ENCODE results near the gene THSD7A. TPM values are rescaled to one million over a fixed set of nuclear protein-coding genes. Genes with fewer than 3 reads are reported as not detected.

THSD7A gene, protein sequence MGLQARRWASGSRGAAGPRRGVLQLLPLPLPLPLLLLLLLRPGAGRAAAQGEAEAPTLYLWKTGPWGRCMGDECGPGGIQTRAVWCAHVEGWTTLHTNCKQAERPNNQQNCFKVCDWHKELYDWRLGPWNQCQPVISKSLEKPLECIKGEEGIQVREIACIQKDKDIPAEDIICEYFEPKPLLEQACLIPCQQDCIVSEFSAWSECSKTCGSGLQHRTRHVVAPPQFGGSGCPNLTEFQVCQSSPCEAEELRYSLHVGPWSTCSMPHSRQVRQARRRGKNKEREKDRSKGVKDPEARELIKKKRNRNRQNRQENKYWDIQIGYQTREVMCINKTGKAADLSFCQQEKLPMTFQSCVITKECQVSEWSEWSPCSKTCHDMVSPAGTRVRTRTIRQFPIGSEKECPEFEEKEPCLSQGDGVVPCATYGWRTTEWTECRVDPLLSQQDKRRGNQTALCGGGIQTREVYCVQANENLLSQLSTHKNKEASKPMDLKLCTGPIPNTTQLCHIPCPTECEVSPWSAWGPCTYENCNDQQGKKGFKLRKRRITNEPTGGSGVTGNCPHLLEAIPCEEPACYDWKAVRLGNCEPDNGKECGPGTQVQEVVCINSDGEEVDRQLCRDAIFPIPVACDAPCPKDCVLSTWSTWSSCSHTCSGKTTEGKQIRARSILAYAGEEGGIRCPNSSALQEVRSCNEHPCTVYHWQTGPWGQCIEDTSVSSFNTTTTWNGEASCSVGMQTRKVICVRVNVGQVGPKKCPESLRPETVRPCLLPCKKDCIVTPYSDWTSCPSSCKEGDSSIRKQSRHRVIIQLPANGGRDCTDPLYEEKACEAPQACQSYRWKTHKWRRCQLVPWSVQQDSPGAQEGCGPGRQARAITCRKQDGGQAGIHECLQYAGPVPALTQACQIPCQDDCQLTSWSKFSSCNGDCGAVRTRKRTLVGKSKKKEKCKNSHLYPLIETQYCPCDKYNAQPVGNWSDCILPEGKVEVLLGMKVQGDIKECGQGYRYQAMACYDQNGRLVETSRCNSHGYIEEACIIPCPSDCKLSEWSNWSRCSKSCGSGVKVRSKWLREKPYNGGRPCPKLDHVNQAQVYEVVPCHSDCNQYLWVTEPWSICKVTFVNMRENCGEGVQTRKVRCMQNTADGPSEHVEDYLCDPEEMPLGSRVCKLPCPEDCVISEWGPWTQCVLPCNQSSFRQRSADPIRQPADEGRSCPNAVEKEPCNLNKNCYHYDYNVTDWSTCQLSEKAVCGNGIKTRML (N-terminal part only)
- total RNA-seq (2022) (not detected in 2 replicates), Bru-seq, nascent RNA (percentile 7 among the genes with signal in this experiment), BruChase-seq, experiment 1, labeled RNA remaining after a 6-hour chase (percentile 3 among the genes with signal in this experiment), BruChase-seq, experiment 2, labeled RNA remaining after a 2-hour chase (percentile 3 among the genes with signal in this experiment)
- long read RNA-seq: 0 reads

- ChIA-PET POLR2A (interaction anchor here (0.7 to 1.6 kb wide), 3 partner anchors 41 to 379 kb away, joined by 3 to 7 read pairs (median 3); partner anchors contain the start of gene TMEM106B), CTCF (interaction anchor here (0.6 to 1.3 kb wide), 11 partner anchors 10 to 1243 kb away, joined by 3 to 8 read pairs (median 3); no protein-coding TSS in a partner anchor)
- Mint-ChIP-seq H3K27ac (ENCODE audit: low read depth, unreplicated experiment) (no peak within 1 kb of the TSS), H3K36me3 (ENCODE audit: insufficient read depth, unreplicated experiment) (no peaks in the 10 kb centered on the region), H3K4me3 (ENCODE audit: unreplicated experiment) (peak within 1 kb of the TSS; percentile 68), H3K9me3 (ENCODE audit: unreplicated experiment) (no peaks in the 10 kb centered on the region), H3K4me1 (ENCODE audit: insufficient read depth, unreplicated experiment) (no peaks in the 10 kb centered on the region), H3K27me3 (ENCODE audit: insufficient read depth, unreplicated experiment) (peaks cover 46% of the 10 kb centered on the region)
- peak; percentile 18 for DNase-seq (ENCODE audit: unreplicated experiment)
- TF ChIP-seq, protein P1, sequence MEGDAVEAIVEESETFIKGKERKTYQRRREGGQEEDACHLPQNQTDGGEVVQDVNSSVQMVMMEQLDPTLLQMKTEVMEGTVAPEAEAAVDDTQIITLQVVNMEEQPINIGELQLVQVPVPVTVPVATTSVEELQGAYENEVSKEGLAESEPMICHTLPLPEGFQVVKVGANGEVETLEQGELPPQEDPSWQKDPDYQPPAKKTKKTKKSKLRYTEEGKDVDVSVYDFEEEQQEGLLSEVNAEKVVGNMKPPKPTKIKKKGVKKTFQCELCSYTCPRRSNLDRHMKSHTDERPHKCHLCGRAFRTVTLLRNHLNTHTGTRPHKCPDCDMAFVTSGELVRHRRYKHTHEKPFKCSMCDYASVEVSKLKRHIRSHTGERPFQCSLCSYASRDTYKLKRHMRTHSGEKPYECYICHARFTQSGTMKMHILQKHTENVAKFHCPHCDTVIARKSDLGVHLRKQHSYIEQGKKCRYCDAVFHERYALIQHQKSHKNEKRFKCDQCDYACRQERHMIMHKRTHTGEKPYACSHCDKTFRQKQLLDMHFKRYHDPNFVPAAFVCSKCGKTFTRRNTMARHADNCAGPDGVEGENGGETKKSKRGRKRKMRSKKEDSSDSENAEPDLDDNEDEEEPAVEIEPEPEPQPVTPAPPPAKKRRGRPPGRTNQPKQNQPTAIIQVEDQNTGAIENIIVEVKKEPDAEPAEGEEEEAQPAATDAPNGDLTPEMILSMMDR (IDR thresholded peaks at IDR 0.05; ENCODE audit: unreplicated experiment): no peak
- BruUV-seq (replicated peaks): no TSS peak
- intact Hi-C loops (cut with micrococcal nuclease): loop anchor here (10.0 kb wide), 1 partner anchor 457 kb away; no protein-coding TSS in a partner anchor
Measured at GRCh38 chr7:11831736-11832495, at the start of gene THSD7A. TSS of gene THSD7A (minus strand) at chr7:11832198. CDS start at chr7:11831946, 252 bp downstream.

GRCh38 chr7:11881680-11882079, 49.7 kb upstream of the THSD7A start:
- TF ChIP-seq, protein P1 (IDR thresholded peaks at IDR 0.05; ENCODE audit: unreplicated experiment): no peak

DNA sequence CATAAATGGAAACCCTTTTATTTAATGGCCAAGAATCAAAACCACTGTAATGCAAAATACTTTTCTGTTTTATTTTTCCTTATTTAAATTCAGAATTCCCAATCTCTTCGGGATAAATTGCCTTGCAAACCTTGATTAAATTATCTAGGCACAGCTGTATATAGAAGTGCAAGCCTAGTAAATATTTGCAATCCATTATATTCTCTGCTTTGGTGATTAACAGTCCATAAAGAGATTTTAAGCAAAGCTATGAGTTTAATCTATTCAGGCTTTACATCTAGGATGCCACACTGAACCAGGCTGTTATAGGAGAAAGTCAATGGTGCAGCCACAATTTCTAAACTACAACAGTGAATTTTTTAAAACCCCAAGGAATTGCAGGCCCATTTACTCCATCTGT, 43.6 kb upstream of the THSD7A start:
- BruUV-seq (replicated peaks): no TSS peak
- no peaks in the 10 kb centered on the region for H3K27me3 Mint-ChIP-seq (ENCODE audit: insufficient read depth, unreplicated experiment)
- CTCF ChIA-PET: interaction anchor here (0.5 kb wide), 1 partner anchor 1126 kb away, joined by 4 read pairs; no protein-coding TSS in a partner anchor
- H3K4me3 Mint-ChIP-seq (ENCODE audit: unreplicated experiment): no peak overlapping the region
- POLR2A ChIA-PET: no interaction called here
- no peaks in the 10 kb centered on the region for H3K4me1 Mint-ChIP-seq (ENCODE audit: insufficient read depth, unreplicated experiment)
- TF ChIP-seq, protein P1 (IDR thresholded peaks at IDR 0.05; ENCODE audit: unreplicated experiment): no peak
- H3K27ac Mint-ChIP-seq (ENCODE audit: low read depth, unreplicated experiment): no peak overlapping the region
- DNase-seq (ENCODE audit: unreplicated experiment): no peak
- intact Hi-C loops (cut with micrococcal nuclease): no loop called here
- no peaks in the 10 kb centered on the region for H3K9me3 Mint-ChIP-seq (ENCODE audit: unreplicated experiment)
- no peaks in the 10 kb centered on the region for H3K36me3 Mint-ChIP-seq (ENCODE audit: insufficient read depth, unreplicated experiment)

More at GRCh38 chr7:11881680-11882079, 49.7 kb upstream of the THSD7A start:
- BruUV-seq (replicated peaks): no TSS peak
- Mint-ChIP-seq H3K27ac (ENCODE audit: low read depth, unreplicated experiment) (no peak overlapping the region), H3K4me3 (ENCODE audit: unreplicated experiment) (no peak overlapping the region), H3K27me3 (ENCODE audit: insufficient read depth, unreplicated experiment) (no peaks in the 10 kb centered on the region), H3K36me3 (ENCODE audit: insufficient read depth, unreplicated experiment) (no peaks in the 10 kb centered on the region), H3K4me1 (ENCODE audit: insufficient read depth, unreplicated experiment) (no peaks in the 10 kb centered on the region), H3K9me3 (ENCODE audit: unreplicated experiment) (peaks cover 7% of the 10 kb centered on the region)
- CTCF ChIA-PET: interaction anchor here (0.6 kb wide), 1 partner anchor 508 kb away, joined by 3 read pairs; no protein-coding TSS in a partner anchor
- POLR2A ChIA-PET: no interaction called here
- no peak for DNase-seq (ENCODE audit: unreplicated experiment)
- intact Hi-C loops (cut with micrococcal nuclease): no loop called here

Data from MCF 10A (cell line).